Smooth muscle cell (in vitro differentiated cells): ENCODE data around the gene BRD3. TPM values are rescaled to one million over a fixed set of nuclear protein-coding genes. Genes with fewer than 3 reads are reported as not detected.

Experiments used
- DNase-seq: peaks from one replicate; lab custom pipeline; 2025; ENCODE audit not compliant: unreplicated experiment; lab: John Stamatoyannopoulos, UW
- H2AFZ ChIP-seq: fragments of 200-600 bp; sonication (generic); 2 replicates; pipeline ENCODE4 v1.6.0; 2016; ENCODE audit warnings: antibody characterized with exemption, low read depth, mild to moderate bottlenecking
- H3F3A ChIP-seq: fragments of 200-600 bp; sonication (generic); 2 replicates; pipeline ENCODE4 v1.6.0; 2017; ENCODE audit warnings: antibody characterized with exemption, low read depth
- H3K27ac ChIP-seq: fragments of 200-600 bp; sonication (generic); 2 replicates; pipeline ENCODE4 v1.5.1; 2016; ENCODE audit warnings: low read depth, mild to moderate bottlenecking
- H3K27me3 ChIP-seq: fragments of 200-600 bp; sonication (generic); 2 replicates; pipeline ENCODE4 v1.6.1; 2016; ENCODE audit warnings: low read depth, mild to moderate bottlenecking
- H3K36me3 ChIP-seq: fragments of 200-600 bp; sonication (generic); 2 replicates; pipeline ENCODE4 v1.5.1; 2016; ENCODE audit warnings: low read depth
- H3K4me1 ChIP-seq: fragments of 200-600 bp; sonication (generic); 2 replicates; pipeline ENCODE4 v1.5.1; 2016; ENCODE audit warnings: low read depth
- H3K4me2 ChIP-seq: fragments of 200-600 bp; sonication (generic); 2 replicates; pipeline ENCODE4 v1.6.0; 2016; ENCODE audit warnings: mild to moderate bottlenecking
- H3K4me3 ChIP-seq: fragments of 200-600 bp; sonication (generic); 2 replicates; pipeline ENCODE4 v1.5.1; 2016; ENCODE audit warnings: mild to moderate bottlenecking
- H3K79me2 ChIP-seq: fragments of 200-600 bp; sonication (generic); 2 replicates; pipeline ENCODE4 v1.6.0; 2016; ENCODE audit warnings: low read depth, mild to moderate bottlenecking
- H3K9ac ChIP-seq: fragments of 200-600 bp; sonication (generic); 2 replicates; pipeline ENCODE4 v1.6.0; 2016; ENCODE audit warnings: low read depth
- H3K9me3 ChIP-seq: fragments of 200-600 bp; sonication (generic); replicated peaks from 2 replicates; pipeline ENCODE4 v1.5.1; 2016; ENCODE audit warnings: low read depth
- H4K20me1 ChIP-seq: fragments of 200-600 bp; sonication (generic); 2 replicates; pipeline ENCODE4 v1.6.0; 2016; ENCODE audit warnings: low read depth
- CTCF ChIP-seq: fragments of 200-600 bp; sonication (generic); IDR thresholded peaks from 2 replicates; pipeline ENCODE4 v1.5.1; 2017; ENCODE audit warnings: borderline replicate concordance, mild to moderate bottlenecking, antibody characterized with exemption; ENCODE audit not compliant: insufficient read depth, poor library complexity, severe bottlenecking
- WGBS: methylation state at CpG from one replicate; pipeline ENCODE4 v1.1.7; 2016; ENCODE audit warnings: low lambda C conversion rate; 5-methylcytosine and 5-hydroxymethylcytosine counted together
- polyA plus RNA-seq: library from polyadenylated mRNA; unstranded; fragments of >200 nt; fragmentation: Nextera tagmentation; extraction: Ambion mirVana; gene quantifications from 2 replicates; pipeline ENCODE4 v1.2.1, GENCODE V29; 2016
- total RNA-seq: library from RNA; depleted of rRNA; stranded (reverse); fragments of >200 nt; gene quantifications from 2 replicates; pipeline ENCODE4 v1.2.3, GENCODE V29; 2014

Gene BRD3
- total and polyA plus RNA-seq, 2 experiments from 2014 or later = 9.2 to 34.1 TPM

- Histone ChIP-seq H3K4me3 (no peak overlapping the region), H3K4me1 (no peaks in the 10 kb centered on the region), H3K27me3 (no peaks in the 10 kb centered on the region), H3K27ac (no peak overlapping the region), H4K20me1 (peaks cover 58% of the 10 kb centered on the region), H3K79me2 (no peaks in the 10 kb centered on the region), H3K9ac (no peak overlapping the region), H3K9me3 (no peaks in the 10 kb centered on the region), H3K36me3 (no peaks in the 10 kb centered on the region), H2AFZ (no peak overlapping the region), H3K4me2 (no peak overlapping the region), H3F3A (no peaks in the 10 kb centered on the region)
- 95% methylated on average over 12 of the region's 12 CpGs for WGBS
- DNase-seq = no peak
- TF ChIP-seq CTCF = no peak
Observed at GRCh38 chr9:134044944-134045343, 22.9 kb downstream of the BRD3 start.

GRCh38 chr9:134043531-134043988, 24.3 kb downstream of the BRD3 start:
- H2AFZ ChIP-seq = no peak overlapping the region
- H3K79me2 ChIP-seq = no peaks in the 10 kb centered on the region
- no peaks in the 10 kb centered on the region for H3F3A ChIP-seq
- no peak overlapping the region for H3K4me3 ChIP-seq
- H3K9ac ChIP-seq = no peak overlapping the region
- peaks cover 1% of the 10 kb centered on the region for H3K36me3 ChIP-seq
- no peaks in the 10 kb centered on the region for H3K27me3 ChIP-seq
- no peaks in the 10 kb centered on the region for H3K4me1 ChIP-seq
- TF ChIP-seq CTCF = no peak
- no peak overlapping the region for H3K27ac ChIP-seq
- H4K20me1 ChIP-seq = peaks cover 46% of the 10 kb centered on the region
- H3K9me3 ChIP-seq = no peaks in the 10 kb centered on the region
- no peak for DNase-seq
- 90% methylated on average over 11 of the region's 11 CpGs for WGBS
- no peak overlapping the region for H3K4me2 ChIP-seq

GRCh38 chr9:134041649-134041962, 26.2 kb downstream of the BRD3 start:
- H4K20me1 ChIP-seq = peaks cover 31% of the 10 kb centered on the region
- DNase-seq = no peak
- peaks cover 3% of the 10 kb centered on the region for H3K36me3 ChIP-seq
- no peaks in the 10 kb centered on the region for H3K9me3 ChIP-seq
- H3K27me3 ChIP-seq = no peaks in the 10 kb centered on the region
- H3F3A ChIP-seq = no peaks in the 10 kb centered on the region
- no peak overlapping the region for H3K27ac ChIP-seq
- no peak overlapping the region for H2AFZ ChIP-seq
- no peak overlapping the region for H3K9ac ChIP-seq
- H3K4me1 ChIP-seq = no peaks in the 10 kb centered on the region
- H3K4me2 ChIP-seq = no peak overlapping the region
- WGBS = 98% methylated on average over 16 of the region's 16 CpGs
- H3K79me2 ChIP-seq = no peaks in the 10 kb centered on the region
- no peak overlapping the region for H3K4me3 ChIP-seq
- TF ChIP-seq CTCF = no peak

- peaks cover 25% of the 10 kb centered on the region for H4K20me1 ChIP-seq
- no peaks in the 10 kb centered on the region for H3K79me2 ChIP-seq
- no peak overlapping the region for H2AFZ ChIP-seq
- H3K4me1 ChIP-seq = no peaks in the 10 kb centered on the region
- no peaks in the 10 kb centered on the region for H3F3A ChIP-seq
- no peak overlapping the region for H3K4me3 ChIP-seq
- H3K9ac ChIP-seq = no peak overlapping the region
- no peak for TF ChIP-seq CTCF
- no peak for DNase-seq
- H3K9me3 ChIP-seq = no peaks in the 10 kb centered on the region
- H3K4me2 ChIP-seq = no peak overlapping the region
- H3K27me3 ChIP-seq = no peaks in the 10 kb centered on the region
- peaks cover 3% of the 10 kb centered on the region for H3K36me3 ChIP-seq
- 94% methylated on average over 21 of the region's 21 CpGs for WGBS
- H3K27ac ChIP-seq = no peak overlapping the region
Observed at GRCh38 chr9:134040781-134041648, 26.8 kb downstream of the BRD3 start.
